LNCAP (cell line): ENCODE results near the gene NCOA3.

Experiments
- CTCF ChIP-seq: fragments of 450-650 bp; IDR thresholded peaks from 2 replicates; pipeline ENCODE4 v1.5.1; 2017; ENCODE audit warnings: mild to moderate bottlenecking

Gene NCOA3

GRCh38 chr20:47515843-47516242 is 14.2 kb downstream of the NCOA3 start:
- TF ChIP-seq CTCF: no peak

GRCh38 chr20:47521059-47521808 is 19.5 kb downstream of the NCOA3 start:
- TF ChIP-seq CTCF: no peak

- TF ChIP-seq CTCF: no peak
Measured at GRCh38 chr20:47524015-47524784, 22.5 kb downstream of the NCOA3 start.

GRCh38 chr20:47527004-47527800 is 25.5 kb downstream of the NCOA3 start:
- TF ChIP-seq CTCF: no peak

- TF ChIP-seq CTCF: no peak
Measured at GRCh38 chr20:47529840-47530239, 28.2 kb downstream of the NCOA3 start.

- no peak for TF ChIP-seq CTCF
Measured at GRCh38 chr20:47531458-47531857, 29.8 kb downstream of the NCOA3 start.

- no peak for TF ChIP-seq CTCF
Measured at GRCh38 chr20:47532002-47532401, 30.3 kb downstream of the NCOA3 start.
